NCI-H1048 (cell line): Measurements from ENCODE around the gene FAM9A.

Source experiments
- DNase-seq: peaks from one replicate; lab custom pipeline; 2025; lab: John Stamatoyannopoulos, UW

Gene FAM9A

GRCh38 chrX:8801041-8801599, at the start of gene FAM9A:
FAM9A (minus strand) TSS chrX:8801383; CDS start chrX:8800171, 1,212 bp downstream.
- no peak for DNase-seq

GRCh38 chrX:8850478-8850877, 49.3 kb upstream of the FAM9A start:
- DNase-seq: no peak

- DNase-seq: no peak
Observed at GRCh38 chrX:8849945-8850344, 48.8 kb upstream of the FAM9A start.

- no peak for DNase-seq
Observed at GRCh38 chrX:8849458-8849857, 48.3 kb upstream of the FAM9A start.

- DNase-seq: no peak
Observed at GRCh38 chrX:8848911-8849310, 47.7 kb upstream of the FAM9A start.

GRCh38 chrX:8848441-8848840, 47.3 kb upstream of the FAM9A start:
- no peak for DNase-seq

- no peak for DNase-seq
Observed at GRCh38 chrX:8847360-8847759, 46.2 kb upstream of the FAM9A start.

GRCh38 chrX:8846266-8846665, 45.1 kb upstream of the FAM9A start:
- DNase-seq: no peak

- no peak for DNase-seq
Observed at GRCh38 chrX:8845469-8845868, 44.3 kb upstream of the FAM9A start.

- no peak for DNase-seq
Observed at GRCh38 chrX:8845060-8845459, 43.9 kb upstream of the FAM9A start.

- DNase-seq: no peak
Observed at GRCh38 chrX:8844157-8844556, 43.0 kb upstream of the FAM9A start.

GRCh38 chrX:8841911-8842310, 40.7 kb upstream of the FAM9A start:
- DNase-seq: no peak

GRCh38 chrX:8834392-8834791, 33.2 kb upstream of the FAM9A start:
- no peak for DNase-seq

GRCh38 chrX:8832582-8833378, 31.6 kb upstream of the FAM9A start:
- no peak for DNase-seq

GRCh38 chrX:8823698-8824097, 22.5 kb upstream of the FAM9A start:
- no peak for DNase-seq

- no peak for DNase-seq
Observed at GRCh38 chrX:8822002-8822401, 20.8 kb upstream of the FAM9A start.

GRCh38 chrX:8820910-8821527, 19.8 kb upstream of the FAM9A start:
- DNase-seq: no peak

- DNase-seq: no peak
Observed at GRCh38 chrX:8815460-8816065, 14.4 kb upstream of the FAM9A start.

- no peak for DNase-seq
Observed at GRCh38 chrX:8813036-8813435, 11.9 kb upstream of the FAM9A start.

GRCh38 chrX:8811611-8812010, 10.4 kb upstream of the FAM9A start:
- DNase-seq: no peak

- no peak for DNase-seq
Observed at GRCh38 chrX:8808661-8809060, 7.5 kb upstream of the FAM9A start.

GRCh38 chrX:8805974-8806373, 4.8 kb upstream of the FAM9A start:
- no peak for DNase-seq

- no peak for DNase-seq
Observed at GRCh38 chrX:8805046-8805445, 3.9 kb upstream of the FAM9A start.
